Endodermal cell (in vitro differentiated cells): ENCODE data around the gene STX17. TPM values are rescaled to one million over a fixed set of nuclear protein-coding genes. Genes with fewer than 3 reads are reported as not detected.

Experiments used
- DNase-seq: peaks from one replicate; pipeline ENCODE4 v3.0.0-alpha.2; 2017
- H3K27ac ChIP-seq: 2 replicates; pipeline ENCODE4 v1.5.1; 2013; ENCODE audit warnings: mild to moderate bottlenecking, low read depth, low read length, moderate library complexity
- H3K27me3 ChIP-seq: 2 replicates; pipeline ENCODE4 v1.6.1; 2013; ENCODE audit warnings: mild to moderate bottlenecking, low read length, moderate library complexity; ENCODE audit not compliant: insufficient read depth, control insufficient read depth, poor library complexity, severe bottlenecking
- H3K36me3 ChIP-seq: 2 replicates; pipeline ENCODE4 v1.7.0; 2013; ENCODE audit warnings: mild to moderate bottlenecking, low read length, moderate library complexity; ENCODE audit not compliant: control insufficient read depth, insufficient read depth
- H3K4me1 ChIP-seq: one replicate; pipeline ENCODE4 v1.7.0; 2013; ENCODE audit warnings: low read length; ENCODE audit not compliant: control insufficient read depth, insufficient read depth
- H3K4me3 ChIP-seq: 2 replicates; pipeline ENCODE4 v1.5.1; 2013; ENCODE audit warnings: mild to moderate bottlenecking, low read length, moderate library complexity
- H3K9ac ChIP-seq: 2 replicates; pipeline ENCODE4 v1.6.1; 2013; ENCODE audit warnings: mild to moderate bottlenecking, low read length, moderate library complexity; ENCODE audit not compliant: poor library complexity, severe bottlenecking; ENCODE audit errors: extremely low read depth
- H3K9me3 ChIP-seq: 2 replicates; pipeline ENCODE4 v1.6.1; 2013; ENCODE audit warnings: mild to moderate bottlenecking, low read length, moderate library complexity; ENCODE audit not compliant: control insufficient read depth
- H3K27ac Mint-ChIP-seq: 2 replicates; pipeline ENCODE4 v1.8.0; 2020; ENCODE audit warnings: mixed read lengths
- H3K27me3 Mint-ChIP-seq: 2 replicates; pipeline ENCODE4 v1.8.0; 2021; ENCODE audit warnings: mild to moderate bottlenecking, mixed read lengths; ENCODE audit not compliant: insufficient read depth
- H3K36me3 Mint-ChIP-seq: 2 replicates; pipeline ENCODE4 v1.8.0; 2020; ENCODE audit warnings: low read depth, mixed read lengths
- H3K4me1 Mint-ChIP-seq: 2 replicates; pipeline ENCODE4 v1.8.0; 2020; ENCODE audit warnings: mixed read lengths
- H3K4me3 Mint-ChIP-seq: 2 replicates; pipeline ENCODE4 v1.8.0; 2020; ENCODE audit warnings: mild to moderate bottlenecking, moderate library complexity, mixed read lengths
- H3K9me3 Mint-ChIP-seq: 2 replicates; pipeline ENCODE4 v1.8.0; 2020; ENCODE audit warnings: mild to moderate bottlenecking, mixed read lengths
- WGBS, 2 experiments: methylation state at CpG; one replicate each; pipeline versions ENCODE4 v1.1.5 to v1.1.7; 2013; ENCODE audit warnings: missing lambda C conversion rate in 2 of 2, mixed read lengths in 1 of 2; ENCODE audit not compliant: insufficient coverage in 1 of 2, insufficient read length in 1 of 2; 5-methylcytosine and 5-hydroxymethylcytosine counted together
- total RNA-seq, 2 donors: library from RNA; stranded (reverse); fragmentation: NEBNext Ultra II Directional in 1 of 2; extraction: Animal tissue kit (Norgen Biotek cat#: 25700) in 1 of 2; gene quantifications; 2 replicates in 1 of 2; 3 replicates in 1 of 2; pipeline ENCODE4 v1.2.1, GENCODE V29; 2021
- TF ChIP-seq, protein P1 (sequence below): fragments of 200-600 bp; sonication (generic); conservative IDR thresholded peaks from 2 replicates; pipeline ENCODE4 v1.5.0; 2021; ENCODE audit warnings: antibody characterized with exemption, mild to moderate bottlenecking

Gene STX17
- total RNA-seq, 2 donors from 2014 or later = 31.6 to 47.4 TPM

GRCh38 chr9:99977033-99977792 is 70.8 kb downstream of the STX17 start:
- Histone ChIP-seq H3K27ac (no peak overlapping the region), H3K4me1 (peaks cover 8% of the 10 kb centered on the region), H3K9me3 (no peaks in the 10 kb centered on the region), H3K9ac (no peak overlapping the region), H3K4me3 (no peak overlapping the region), H3K36me3 (no peaks in the 10 kb centered on the region), H3K27me3 (no peaks in the 10 kb centered on the region)
- 75 to 89% methylated on average over 2 to 3 of the region's 3 CpGs for WGBS, 2 experiments
- Mint-ChIP-seq H3K36me3 (no peaks in the 10 kb centered on the region), H3K4me3 (no peak overlapping the region), H3K27me3 (no peaks in the 10 kb centered on the region), H3K4me1 (peaks cover 27% of the 10 kb centered on the region), H3K9me3 (no peaks in the 10 kb centered on the region), H3K27ac (no peak overlapping the region)
- no peak for DNase-seq
- TF ChIP-seq, protein P1, sequence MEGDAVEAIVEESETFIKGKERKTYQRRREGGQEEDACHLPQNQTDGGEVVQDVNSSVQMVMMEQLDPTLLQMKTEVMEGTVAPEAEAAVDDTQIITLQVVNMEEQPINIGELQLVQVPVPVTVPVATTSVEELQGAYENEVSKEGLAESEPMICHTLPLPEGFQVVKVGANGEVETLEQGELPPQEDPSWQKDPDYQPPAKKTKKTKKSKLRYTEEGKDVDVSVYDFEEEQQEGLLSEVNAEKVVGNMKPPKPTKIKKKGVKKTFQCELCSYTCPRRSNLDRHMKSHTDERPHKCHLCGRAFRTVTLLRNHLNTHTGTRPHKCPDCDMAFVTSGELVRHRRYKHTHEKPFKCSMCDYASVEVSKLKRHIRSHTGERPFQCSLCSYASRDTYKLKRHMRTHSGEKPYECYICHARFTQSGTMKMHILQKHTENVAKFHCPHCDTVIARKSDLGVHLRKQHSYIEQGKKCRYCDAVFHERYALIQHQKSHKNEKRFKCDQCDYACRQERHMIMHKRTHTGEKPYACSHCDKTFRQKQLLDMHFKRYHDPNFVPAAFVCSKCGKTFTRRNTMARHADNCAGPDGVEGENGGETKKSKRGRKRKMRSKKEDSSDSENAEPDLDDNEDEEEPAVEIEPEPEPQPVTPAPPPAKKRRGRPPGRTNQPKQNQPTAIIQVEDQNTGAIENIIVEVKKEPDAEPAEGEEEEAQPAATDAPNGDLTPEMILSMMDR = no peak

GRCh38 chr9:99978221-99978620 is 71.8 kb downstream of the STX17 start:
- H3K27me3 Mint-ChIP-seq = no peaks in the 10 kb centered on the region
- H3K4me1 Mint-ChIP-seq = peaks cover 20% of the 10 kb centered on the region
- peaks cover 6% of the 10 kb centered on the region for H3K36me3 ChIP-seq
- H3K4me3 ChIP-seq = no peak overlapping the region
- no peaks in the 10 kb centered on the region for H3K9me3 ChIP-seq
- no peaks in the 10 kb centered on the region for H3K27me3 ChIP-seq
- no peak overlapping the region for H3K9ac ChIP-seq
- 75 to 78% methylated on average over 1 of the region's 1 CpG for WGBS, 2 experiments
- H3K27ac Mint-ChIP-seq = peak overlapping the region; percentile 20
- peaks cover 8% of the 10 kb centered on the region for H3K4me1 ChIP-seq
- no peak overlapping the region for H3K4me3 Mint-ChIP-seq
- TF ChIP-seq, protein P1 = no peak
- DNase-seq = no peak
- H3K9me3 Mint-ChIP-seq = no peaks in the 10 kb centered on the region
- H3K36me3 Mint-ChIP-seq = peaks cover 4% of the 10 kb centered on the region
- no peak overlapping the region for H3K27ac ChIP-seq

- Histone ChIP-seq H3K9me3 (no peaks in the 10 kb centered on the region), H3K36me3 (peaks cover 21% of the 10 kb centered on the region), H3K9ac (no peak overlapping the region), H3K4me3 (no peak overlapping the region), H3K27ac (no peak overlapping the region), H3K27me3 (no peaks in the 10 kb centered on the region), H3K4me1 (peaks cover 8% of the 10 kb centered on the region)
- no peak overlapping the region for H3K27ac Mint-ChIP-seq
- no peaks in the 10 kb centered on the region for H3K9me3 Mint-ChIP-seq
- no peak overlapping the region for H3K4me3 Mint-ChIP-seq
- no peaks in the 10 kb centered on the region for H3K27me3 Mint-ChIP-seq
- WGBS, 2 experiments = 73 to 93% methylated on average over 2 of the region's 2 CpGs
- H3K36me3 Mint-ChIP-seq = peaks cover 9% of the 10 kb centered on the region
- DNase-seq = no peak
- TF ChIP-seq, protein P1 = no peak
- peaks cover 21% of the 10 kb centered on the region for H3K4me1 Mint-ChIP-seq
Observed at GRCh38 chr9:99980598-99980997, 74.1 kb downstream of the STX17 start.
